GM23248 (cell line): ENCODE data around the gene DTX3.

Source experiments
- EZH2 ChIP-seq: fragments of 200-600 bp; sonication (generic); IDR thresholded peaks from 2 replicates; pipeline ENCODE4 v1.6.1; 2018; ENCODE audit warnings: antibody characterized with exemption, mild to moderate bottlenecking; ENCODE audit not compliant: insufficient read depth, poor library complexity, severe bottlenecking
- EZH2phosphoT487 ChIP-seq: fragments of 200-600 bp; sonication (generic); IDR thresholded peaks from 2 replicates; pipeline ENCODE4 v1.6.1; 2018; ENCODE audit warnings: antibody characterized with exemption, moderate library complexity, mild to moderate bottlenecking, low read depth; ENCODE audit not compliant: insufficient read depth

DNA sequence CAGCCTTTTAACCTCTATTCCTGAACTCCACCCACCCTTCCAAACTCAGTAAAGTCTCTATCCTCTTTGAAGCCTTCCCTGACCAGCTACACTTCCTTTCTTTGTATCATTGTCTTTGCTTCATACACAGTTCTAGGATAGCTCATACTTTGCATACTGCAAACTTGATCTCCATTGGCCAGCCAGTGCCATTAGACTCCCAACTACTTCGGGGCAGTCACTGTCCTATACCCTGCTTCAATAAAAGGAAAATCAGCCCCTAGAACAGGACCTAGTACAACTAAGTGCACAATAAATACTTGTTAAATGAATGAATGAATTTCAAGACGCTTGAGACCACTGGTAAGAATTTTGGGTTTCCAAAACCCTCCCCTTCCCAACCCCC lies 14.2 kb upstream of the DTX3 start:
- TF ChIP-seq EZH2 (no peak), EZH2phosphoT487 (no peak)
